ENCODE measurements around the gene ZNF740. TPM values are rescaled to one million over a fixed set of nuclear protein-coding genes. Genes with fewer than 3 reads are reported as not detected.

The ZNF740 gene
- total and polyA plus RNA-seq, 10 of the 15 experiments (the other 5 are each of a cell fraction or from before 2014, with no cell fraction given), result 1.4 to 33.6 (median 11.3) TPM

DNA sequence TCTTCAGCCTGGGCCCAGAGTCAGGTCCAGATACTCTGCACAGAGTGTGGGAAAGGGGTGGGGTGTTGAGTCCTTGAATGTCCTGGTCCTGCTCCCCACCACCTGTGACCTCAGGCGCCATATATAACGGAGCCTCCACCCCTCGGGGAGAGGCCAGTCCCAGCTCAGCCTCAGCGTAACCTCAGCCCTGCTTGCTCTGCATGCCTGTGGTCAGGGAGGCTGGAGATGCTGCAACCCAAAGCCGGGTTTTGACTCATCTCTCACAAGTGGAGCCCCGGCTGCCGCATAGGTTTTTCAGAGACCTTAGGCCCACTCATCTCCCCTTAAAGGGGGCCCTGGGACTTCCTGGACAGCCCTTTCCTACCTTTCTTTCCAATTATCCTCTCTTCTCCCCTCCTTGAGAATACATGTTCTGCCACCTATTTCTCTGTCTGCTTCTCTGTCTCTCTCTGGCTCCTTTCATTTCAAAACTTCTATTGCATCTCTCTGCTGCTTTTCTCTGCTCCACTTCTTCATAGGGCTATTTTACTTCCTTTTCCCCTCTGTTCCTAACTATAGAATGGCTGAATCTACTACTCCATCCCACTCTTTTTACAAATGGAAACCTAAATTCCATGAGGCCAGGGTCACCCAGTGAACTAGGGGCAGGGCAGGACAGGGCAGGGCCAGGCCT lies 25.4 kb downstream of the ZNF740 start (continued):
- TF ChIP-seq MEF2B (IDR thresholded peaks at IDR 0.05; ENCODE audit: partially characterized antibody, poor library complexity, severe bottlenecking) (peak; percentile 67), NRF1 (conservative IDR thresholded peaks at IDR 0.05; ENCODE audit: low read depth, low read length) (no peak), ATF7 (IDR thresholded peaks at IDR 0.05; ENCODE audit: low read depth) (peak; percentile 42; the same call in 1 of the 2 replicates), HDAC2 (IDR thresholded peaks at IDR 0.05) (no peak), CEBPB (IDR thresholded peaks at IDR 0.05; ENCODE audit: borderline replicate concordance in 1 of 2, low read depth in 2 of 2, low read length in 2 of 2) (peak in 1 of 2 experiments; percentile 51; a peak in 1 of 4 replicates), CHD4 (IDR thresholded peaks at IDR 0.05) (no peak), EED (IDR thresholded peaks at IDR 0.05; ENCODE audit: low read depth) (peak; percentile 95), ESRRA (IDR thresholded peaks at IDR 0.05; ENCODE audit: low read length) (no peak), KAT2A (conservative IDR thresholded peaks at IDR 0.05; ENCODE audit: control insufficient read depth, low read depth, low read length) (no peak), LARP7 (IDR thresholded peaks at IDR 0.05) (no peak), NFYA (IDR thresholded peaks at IDR 0.05; ENCODE audit: borderline replicate concordance, low read depth, low read length) (no peak), RAD21 (IDR thresholded peaks at IDR 0.05; ENCODE audit: insufficient read depth, low read depth, low read length) (no peak)
- TF ChIP-seq, protein P1, sequence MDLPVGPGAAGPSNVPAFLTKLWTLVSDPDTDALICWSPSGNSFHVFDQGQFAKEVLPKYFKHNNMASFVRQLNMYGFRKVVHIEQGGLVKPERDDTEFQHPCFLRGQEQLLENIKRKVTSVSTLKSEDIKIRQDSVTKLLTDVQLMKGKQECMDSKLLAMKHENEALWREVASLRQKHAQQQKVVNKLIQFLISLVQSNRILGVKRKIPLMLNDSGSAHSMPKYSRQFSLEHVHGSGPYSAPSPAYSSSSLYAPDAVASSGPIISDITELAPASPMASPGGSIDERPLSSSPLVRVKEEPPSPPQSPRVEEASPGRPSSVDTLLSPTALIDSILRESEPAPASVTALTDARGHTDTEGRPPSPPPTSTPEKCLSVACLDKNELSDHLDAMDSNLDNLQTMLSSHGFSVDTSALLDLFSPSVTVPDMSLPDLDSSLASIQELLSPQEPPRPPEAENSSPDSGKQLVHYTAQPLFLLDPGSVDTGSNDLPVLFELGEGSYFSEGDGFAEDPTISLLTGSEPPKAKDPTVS (IDR thresholded peaks at IDR 0.05; ENCODE audit: low read depth, low read length), result no peak
- TF ChIP-seq, protein P2, sequence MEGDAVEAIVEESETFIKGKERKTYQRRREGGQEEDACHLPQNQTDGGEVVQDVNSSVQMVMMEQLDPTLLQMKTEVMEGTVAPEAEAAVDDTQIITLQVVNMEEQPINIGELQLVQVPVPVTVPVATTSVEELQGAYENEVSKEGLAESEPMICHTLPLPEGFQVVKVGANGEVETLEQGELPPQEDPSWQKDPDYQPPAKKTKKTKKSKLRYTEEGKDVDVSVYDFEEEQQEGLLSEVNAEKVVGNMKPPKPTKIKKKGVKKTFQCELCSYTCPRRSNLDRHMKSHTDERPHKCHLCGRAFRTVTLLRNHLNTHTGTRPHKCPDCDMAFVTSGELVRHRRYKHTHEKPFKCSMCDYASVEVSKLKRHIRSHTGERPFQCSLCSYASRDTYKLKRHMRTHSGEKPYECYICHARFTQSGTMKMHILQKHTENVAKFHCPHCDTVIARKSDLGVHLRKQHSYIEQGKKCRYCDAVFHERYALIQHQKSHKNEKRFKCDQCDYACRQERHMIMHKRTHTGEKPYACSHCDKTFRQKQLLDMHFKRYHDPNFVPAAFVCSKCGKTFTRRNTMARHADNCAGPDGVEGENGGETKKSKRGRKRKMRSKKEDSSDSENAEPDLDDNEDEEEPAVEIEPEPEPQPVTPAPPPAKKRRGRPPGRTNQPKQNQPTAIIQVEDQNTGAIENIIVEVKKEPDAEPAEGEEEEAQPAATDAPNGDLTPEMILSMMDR (IDR thresholded peaks at IDR 0.05 in 2 of 3, conservative IDR thresholded peaks at IDR 0.05 in 1 of 3; ENCODE audit: control insufficient read depth in 2 of 3, extremely low read depth in 1 of 3, insufficient read depth in 1 of 3, low read depth in 3 of 3, low read length in 3 of 3), result no peak
- TF ChIP-seq, protein P3, sequence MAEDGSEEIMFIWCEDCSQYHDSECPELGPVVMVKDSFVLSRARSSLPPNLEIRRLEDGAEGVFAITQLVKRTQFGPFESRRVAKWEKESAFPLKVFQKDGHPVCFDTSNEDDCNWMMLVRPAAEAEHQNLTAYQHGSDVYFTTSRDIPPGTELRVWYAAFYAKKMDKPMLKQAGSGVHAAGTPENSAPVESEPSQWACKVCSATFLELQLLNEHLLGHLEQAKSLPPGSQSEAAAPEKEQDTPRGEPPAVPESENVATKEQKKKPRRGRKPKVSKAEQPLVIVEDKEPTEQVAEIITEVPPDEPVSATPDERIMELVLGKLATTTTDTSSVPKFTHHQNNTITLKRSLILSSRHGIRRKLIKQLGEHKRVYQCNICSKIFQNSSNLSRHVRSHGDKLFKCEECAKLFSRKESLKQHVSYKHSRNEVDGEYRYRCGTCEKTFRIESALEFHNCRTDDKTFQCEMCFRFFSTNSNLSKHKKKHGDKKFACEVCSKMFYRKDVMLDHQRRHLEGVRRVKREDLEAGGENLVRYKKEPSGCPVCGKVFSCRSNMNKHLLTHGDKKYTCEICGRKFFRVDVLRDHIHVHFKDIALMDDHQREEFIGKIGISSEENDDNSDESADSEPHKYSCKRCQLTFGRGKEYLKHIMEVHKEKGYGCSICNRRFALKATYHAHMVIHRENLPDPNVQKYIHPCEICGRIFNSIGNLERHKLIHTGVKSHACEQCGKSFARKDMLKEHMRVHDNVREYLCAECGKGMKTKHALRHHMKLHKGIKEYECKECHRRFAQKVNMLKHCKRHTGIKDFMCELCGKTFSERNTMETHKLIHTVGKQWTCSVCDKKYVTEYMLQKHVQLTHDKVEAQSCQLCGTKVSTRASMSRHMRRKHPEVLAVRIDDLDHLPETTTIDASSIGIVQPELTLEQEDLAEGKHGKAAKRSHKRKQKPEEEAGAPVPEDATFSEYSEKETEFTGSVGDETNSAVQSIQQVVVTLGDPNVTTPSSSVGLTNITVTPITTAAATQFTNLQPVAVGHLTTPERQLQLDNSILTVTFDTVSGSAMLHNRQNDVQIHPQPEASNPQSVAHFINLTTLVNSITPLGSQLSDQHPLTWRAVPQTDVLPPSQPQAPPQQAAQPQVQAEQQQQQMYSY (CRISPR knock-in tag; IDR thresholded peaks at IDR 0.05), result no peak
- TF ChIP-seq, protein P4, sequence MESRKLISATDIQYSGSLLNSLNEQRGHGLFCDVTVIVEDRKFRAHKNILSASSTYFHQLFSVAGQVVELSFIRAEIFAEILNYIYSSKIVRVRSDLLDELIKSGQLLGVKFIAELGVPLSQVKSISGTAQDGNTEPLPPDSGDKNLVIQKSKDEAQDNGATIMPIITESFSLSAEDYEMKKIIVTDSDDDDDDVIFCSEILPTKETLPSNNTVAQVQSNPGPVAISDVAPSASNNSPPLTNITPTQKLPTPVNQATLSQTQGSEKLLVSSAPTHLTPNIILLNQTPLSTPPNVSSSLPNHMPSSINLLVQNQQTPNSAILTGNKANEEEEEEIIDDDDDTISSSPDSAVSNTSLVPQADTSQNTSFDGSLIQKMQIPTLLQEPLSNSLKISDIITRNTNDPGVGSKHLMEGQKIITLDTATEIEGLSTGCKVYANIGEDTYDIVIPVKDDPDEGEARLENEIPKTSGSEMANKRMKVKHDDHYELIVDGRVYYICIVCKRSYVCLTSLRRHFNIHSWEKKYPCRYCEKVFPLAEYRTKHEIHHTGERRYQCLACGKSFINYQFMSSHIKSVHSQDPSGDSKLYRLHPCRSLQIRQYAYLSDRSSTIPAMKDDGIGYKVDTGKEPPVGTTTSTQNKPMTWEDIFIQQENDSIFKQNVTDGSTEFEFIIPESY (IDR thresholded peaks at IDR 0.05), result no peak
- TF ChIP-seq, protein P5, sequence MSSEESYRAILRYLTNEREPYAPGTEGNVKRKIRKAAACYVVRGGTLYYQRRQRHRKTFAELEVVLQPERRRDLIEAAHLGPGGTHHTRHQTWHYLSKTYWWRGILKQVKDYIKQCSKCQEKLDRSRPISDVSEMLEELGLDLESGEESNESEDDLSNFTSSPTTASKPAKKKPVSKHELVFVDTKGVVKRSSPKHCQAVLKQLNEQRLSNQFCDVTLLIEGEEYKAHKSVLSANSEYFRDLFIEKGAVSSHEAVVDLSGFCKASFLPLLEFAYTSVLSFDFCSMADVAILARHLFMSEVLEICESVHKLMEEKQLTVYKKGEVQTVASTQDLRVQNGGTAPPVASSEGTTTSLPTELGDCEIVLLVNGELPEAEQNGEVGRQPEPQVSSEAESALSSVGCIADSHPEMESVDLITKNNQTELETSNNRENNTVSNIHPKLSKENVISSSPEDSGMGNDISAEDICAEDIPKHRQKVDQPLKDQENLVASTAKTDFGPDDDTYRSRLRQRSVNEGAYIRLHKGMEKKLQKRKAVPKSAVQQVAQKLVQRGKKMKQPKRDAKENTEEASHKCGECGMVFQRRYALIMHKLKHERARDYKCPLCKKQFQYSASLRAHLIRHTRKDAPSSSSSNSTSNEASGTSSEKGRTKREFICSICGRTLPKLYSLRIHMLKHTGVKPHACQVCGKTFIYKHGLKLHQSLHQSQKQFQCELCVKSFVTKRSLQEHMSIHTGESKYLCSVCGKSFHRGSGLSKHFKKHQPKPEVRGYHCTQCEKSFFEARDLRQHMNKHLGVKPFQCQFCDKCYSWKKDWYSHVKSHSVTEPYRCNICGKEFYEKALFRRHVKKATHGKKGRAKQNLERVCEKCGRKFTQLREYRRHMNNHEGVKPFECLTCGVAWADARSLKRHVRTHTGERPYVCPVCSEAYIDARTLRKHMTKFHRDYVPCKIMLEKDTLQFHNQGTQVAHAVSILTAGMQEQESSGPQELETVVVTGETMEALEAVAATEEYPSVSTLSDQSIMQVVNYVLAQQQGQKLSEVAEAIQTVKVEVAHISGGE (CRISPR knock-in tag; IDR thresholded peaks at IDR 0.05), result no peak

Data from GM12878 (cell line).